BLaER1 (cell line): ENCODE measurements around the gene ATXN2.
"Not testable (repeated sequence)": the region's sequence is repeated elsewhere in the genome, so short reads cannot be mapped to it uniquely, and the experiment has no call there.

Experiments
- H3K27ac ChIP-seq: shearing (Covaris generic); formaldehyde crosslinking; 2 replicates; pipeline ENCODE4 v1.8.1; 2022
- H3K27me3 ChIP-seq: shearing (Covaris generic); formaldehyde crosslinking; 2 replicates; pipeline ENCODE4 v1.8.1; 2022
- H3K36me3 ChIP-seq: shearing (Covaris generic); formaldehyde crosslinking; 2 replicates; pipeline ENCODE4 v1.8.1; 2022
- H3K4me1 ChIP-seq: shearing (Covaris generic); formaldehyde crosslinking; 2 replicates; pipeline ENCODE4 v1.8.1; 2022
- H3K4me2 ChIP-seq: shearing (Covaris generic); formaldehyde crosslinking; 2 replicates; pipeline ENCODE4 v1.8.1; 2022
- H3K4me3 ChIP-seq: shearing (Covaris generic); formaldehyde crosslinking; 2 replicates; pipeline ENCODE4 v1.8.1; 2022
- H3K9ac ChIP-seq: shearing (Covaris generic); formaldehyde crosslinking; 2 replicates; pipeline ENCODE4 v1.8.1; 2022
- H3K9me3 ChIP-seq: shearing (Covaris generic); formaldehyde crosslinking; 2 replicates; pipeline ENCODE4 v1.8.1; 2022
- H4K20me1 ChIP-seq: shearing (Covaris generic); formaldehyde crosslinking; 2 replicates; pipeline ENCODE4 v1.8.1; 2022
- Cebpa-rat ChIP-seq: shearing (Covaris generic); IDR thresholded peaks from 2 replicates; pipeline ENCODE4 v1.8.1; 2022

ATXN2 gene

GRCh38 chr12:111467092-111467856 lies 131.8 kb downstream of the ATXN2 start:
- no peak overlapping the region for H3K4me3 ChIP-seq
- no peak overlapping the region for H3K4me2 ChIP-seq
- H3K27ac ChIP-seq: no peak overlapping the region
- no peaks in the 10 kb centered on the region for H3K4me1 ChIP-seq
- no peaks in the 10 kb centered on the region for H3K9me3 ChIP-seq
- H3K27me3 ChIP-seq: no peaks in the 10 kb centered on the region
- no peak for TF ChIP-seq Cebpa-rat
- H3K9ac ChIP-seq: no peak overlapping the region
- no peaks in the 10 kb centered on the region for H4K20me1 ChIP-seq
- peaks cover 76% of the 10 kb centered on the region for H3K36me3 ChIP-seq

GRCh38 chr12:111462210-111462769 lies 136.8 kb downstream of the ATXN2 start:
- no peak overlapping the region for H3K4me3 ChIP-seq
- TF ChIP-seq Cebpa-rat: no peak
- H4K20me1 ChIP-seq: 0 out of 2 replicates have a peak, but pooled peaks cover 4% of the 10 kb centered on the region
- peaks cover 73% of the 10 kb centered on the region for H3K36me3 ChIP-seq
- H3K27me3 ChIP-seq: no peaks in the 10 kb centered on the region
- H3K27ac ChIP-seq: no peak overlapping the region
- no peaks in the 10 kb centered on the region for H3K9me3 ChIP-seq
- no peak overlapping the region for H3K9ac ChIP-seq
- no peak overlapping the region for H3K4me2 ChIP-seq
- H3K4me1 ChIP-seq: no peaks in the 10 kb centered on the region

GRCh38 chr12:111460111-111460510 lies 139.0 kb downstream of the ATXN2 start:
- H3K4me1 ChIP-seq, H3K27ac ChIP-seq, H3K9me3 ChIP-seq, H3K27me3 ChIP-seq, H3K9ac ChIP-seq, H3K4me2 ChIP-seq, H3K4me3 ChIP-seq: not testable (repeated sequence)
- Histone ChIP-seq H4K20me1 (peaks cover 15% of the 10 kb centered on the region; the same call in 1 of the 2 replicates), H3K36me3 (peaks cover 78% of the 10 kb centered on the region)

- H3K4me3 ChIP-seq: no peak overlapping the region
- H3K9ac ChIP-seq: no peak overlapping the region
- no peaks in the 10 kb centered on the region for H3K9me3 ChIP-seq
- no peaks in the 10 kb centered on the region; the same call in 1 of the 2 replicates for H3K4me1 ChIP-seq
- H3K27me3 ChIP-seq: no peaks in the 10 kb centered on the region
- H3K4me2 ChIP-seq: no peak overlapping the region
- no peak for TF ChIP-seq Cebpa-rat
- H4K20me1 ChIP-seq: peaks cover 30% of the 10 kb centered on the region
- H3K27ac ChIP-seq: no peak overlapping the region
- peaks cover 83% of the 10 kb centered on the region for H3K36me3 ChIP-seq
Observed at GRCh38 chr12:111458546-111459172, 140.5 kb downstream of the ATXN2 start.

GRCh38 chr12:111457577-111457976 lies 141.5 kb downstream of the ATXN2 start:
- no peak overlapping the region for H3K4me2 ChIP-seq
- TF ChIP-seq Cebpa-rat: no peak
- H3K27ac ChIP-seq: no peak overlapping the region
- H3K36me3 ChIP-seq: peaks cover 85% of the 10 kb centered on the region
- H3K9ac ChIP-seq: no peak overlapping the region
- H4K20me1 ChIP-seq: peaks cover 38% of the 10 kb centered on the region
- no peaks in the 10 kb centered on the region for H3K9me3 ChIP-seq
- H3K4me1 ChIP-seq: peaks cover 8% of the 10 kb centered on the region
- no peak overlapping the region for H3K4me3 ChIP-seq
- no peaks in the 10 kb centered on the region for H3K27me3 ChIP-seq

- Histone ChIP-seq H4K20me1 (peaks cover 42% of the 10 kb centered on the region), H3K9me3 (no peaks in the 10 kb centered on the region)
Observed at GRCh38 chr12:111457071-111457470, 142.0 kb downstream of the ATXN2 start.

GRCh38 chr12:111455448-111456320 lies 143.4 kb downstream of the ATXN2 start:
- TF ChIP-seq Cebpa-rat: no peak
- Histone ChIP-seq H3K9ac (no peak overlapping the region), H4K20me1 (peaks cover 51% of the 10 kb centered on the region), H3K27me3 (no peaks in the 10 kb centered on the region), H3K4me1 (peaks cover 8% of the 10 kb centered on the region), H3K4me3 (no peak overlapping the region), H3K4me2 (no peak overlapping the region), H3K36me3 (peaks cover 84% of the 10 kb centered on the region), H3K9me3 (no peaks in the 10 kb centered on the region), H3K27ac (no peak overlapping the region)

More at GRCh38 chr12:111457071-111457470, 142.0 kb downstream of the ATXN2 start:
- no peak overlapping the region for H3K4me2 ChIP-seq
- H3K4me3 ChIP-seq: no peak overlapping the region
- peaks cover 89% of the 10 kb centered on the region for H3K36me3 ChIP-seq
- TF ChIP-seq Cebpa-rat: no peak
- H3K9ac ChIP-seq: no peak overlapping the region
- no peaks in the 10 kb centered on the region for H3K27me3 ChIP-seq
- H3K4me1 ChIP-seq: peaks cover 8% of the 10 kb centered on the region
- H3K27ac ChIP-seq: no peak overlapping the region

GRCh38 chr12:111454716-111455447 lies 144.2 kb downstream of the ATXN2 start:
- Histone ChIP-seq H3K27ac (no peak overlapping the region), H3K36me3 (peaks cover 88% of the 10 kb centered on the region), H3K4me2 (no peak overlapping the region), H3K4me1 (peaks cover 8% of the 10 kb centered on the region), H3K27me3 (no peaks in the 10 kb centered on the region), H4K20me1 (peaks cover 55% of the 10 kb centered on the region), H3K4me3 (no peak overlapping the region), H3K9ac (no peak overlapping the region), H3K9me3 (no peaks in the 10 kb centered on the region)
- no peak for TF ChIP-seq Cebpa-rat

- Histone ChIP-seq H3K36me3 (peaks cover 88% of the 10 kb centered on the region), H3K4me3 (no peak overlapping the region), H3K9me3 (no peaks in the 10 kb centered on the region), H3K4me1 (peaks cover 8% of the 10 kb centered on the region), H4K20me1 (peaks cover 57% of the 10 kb centered on the region), H3K4me2 (no peak overlapping the region), H3K27me3 (no peaks in the 10 kb centered on the region), H3K9ac (no peak overlapping the region), H3K27ac (no peak overlapping the region)
- TF ChIP-seq Cebpa-rat: no peak
Observed at GRCh38 chr12:111454311-111454710, 144.8 kb downstream of the ATXN2 start.
